GM12801 (cell line): Measurements from ENCODE around the gene JPT2.

Experiments used
- TF ChIP-seq, protein P1 (sequence below): IDR thresholded peaks from one replicate; pipeline ENCODE4 v1.5.1; 2011; ENCODE audit warnings: control low read depth; ENCODE audit not compliant: insufficient read length; ENCODE audit errors: extremely low read depth

The JPT2 gene

DNA sequence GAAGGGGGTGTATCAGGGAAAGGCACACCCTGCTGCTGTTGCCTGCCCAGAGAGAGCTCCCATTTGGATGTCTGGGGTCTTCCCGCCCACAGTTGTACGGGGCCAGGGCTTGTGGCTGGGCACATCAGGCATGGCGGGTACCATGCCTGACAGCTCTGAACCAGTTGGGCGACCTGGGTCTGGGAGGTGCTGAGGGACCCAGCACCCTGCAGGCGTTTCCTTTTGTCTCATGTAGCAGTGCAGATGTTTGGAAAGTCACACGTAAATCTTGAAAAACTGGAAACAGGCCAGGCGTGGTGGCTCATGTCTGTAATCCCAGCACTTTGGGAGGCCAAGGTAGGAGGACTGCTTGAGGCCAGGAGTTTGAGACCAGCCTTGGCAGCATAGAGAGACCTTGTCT, 8.4 kb upstream of the JPT2 start:
- TF ChIP-seq, protein P1, sequence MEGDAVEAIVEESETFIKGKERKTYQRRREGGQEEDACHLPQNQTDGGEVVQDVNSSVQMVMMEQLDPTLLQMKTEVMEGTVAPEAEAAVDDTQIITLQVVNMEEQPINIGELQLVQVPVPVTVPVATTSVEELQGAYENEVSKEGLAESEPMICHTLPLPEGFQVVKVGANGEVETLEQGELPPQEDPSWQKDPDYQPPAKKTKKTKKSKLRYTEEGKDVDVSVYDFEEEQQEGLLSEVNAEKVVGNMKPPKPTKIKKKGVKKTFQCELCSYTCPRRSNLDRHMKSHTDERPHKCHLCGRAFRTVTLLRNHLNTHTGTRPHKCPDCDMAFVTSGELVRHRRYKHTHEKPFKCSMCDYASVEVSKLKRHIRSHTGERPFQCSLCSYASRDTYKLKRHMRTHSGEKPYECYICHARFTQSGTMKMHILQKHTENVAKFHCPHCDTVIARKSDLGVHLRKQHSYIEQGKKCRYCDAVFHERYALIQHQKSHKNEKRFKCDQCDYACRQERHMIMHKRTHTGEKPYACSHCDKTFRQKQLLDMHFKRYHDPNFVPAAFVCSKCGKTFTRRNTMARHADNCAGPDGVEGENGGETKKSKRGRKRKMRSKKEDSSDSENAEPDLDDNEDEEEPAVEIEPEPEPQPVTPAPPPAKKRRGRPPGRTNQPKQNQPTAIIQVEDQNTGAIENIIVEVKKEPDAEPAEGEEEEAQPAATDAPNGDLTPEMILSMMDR = no peak

DNA sequence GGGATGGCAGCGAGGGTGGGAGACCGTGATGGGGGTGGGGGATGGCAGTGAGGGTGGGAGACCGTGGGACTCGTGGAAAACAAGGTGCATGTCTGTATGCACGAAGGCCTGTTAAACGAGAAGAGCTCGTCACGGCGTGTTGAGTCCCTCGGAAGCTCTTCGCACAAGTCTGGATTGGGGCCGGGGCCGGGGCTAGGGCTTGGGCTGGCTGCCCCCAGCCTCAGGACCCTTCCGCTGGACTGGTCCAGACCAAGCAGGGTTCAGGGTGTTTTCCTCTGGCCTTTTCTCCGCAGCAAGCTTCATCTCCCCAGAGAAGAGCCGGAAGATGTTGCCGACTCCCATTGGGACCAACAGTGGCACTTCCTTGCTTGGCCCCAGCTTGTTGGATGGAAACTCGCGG, 7.7 kb upstream of the JPT2 start:
- TF ChIP-seq, protein P1 = no peak

DNA sequence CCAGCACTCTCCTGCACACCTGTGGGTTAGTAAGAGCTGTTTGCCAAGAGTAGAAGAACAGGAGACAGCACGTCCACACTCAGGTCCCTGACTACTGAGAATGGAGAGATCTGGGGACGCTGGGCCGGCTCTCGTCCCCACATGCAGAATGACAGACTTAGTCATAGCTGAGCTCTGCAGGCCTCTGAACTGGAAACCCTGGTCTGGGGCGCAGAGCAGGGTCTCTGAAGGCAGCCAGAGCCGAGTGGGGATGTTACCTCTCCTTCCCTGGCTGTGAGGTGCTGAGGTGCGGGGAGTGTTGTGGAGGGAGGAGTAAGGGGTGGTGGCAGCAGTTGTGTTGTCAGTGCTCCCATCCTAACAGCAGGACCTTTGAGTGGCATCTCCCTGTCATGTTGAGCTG, 7.2 kb upstream of the JPT2 start:
- TF ChIP-seq, protein P1 = no peak

DNA sequence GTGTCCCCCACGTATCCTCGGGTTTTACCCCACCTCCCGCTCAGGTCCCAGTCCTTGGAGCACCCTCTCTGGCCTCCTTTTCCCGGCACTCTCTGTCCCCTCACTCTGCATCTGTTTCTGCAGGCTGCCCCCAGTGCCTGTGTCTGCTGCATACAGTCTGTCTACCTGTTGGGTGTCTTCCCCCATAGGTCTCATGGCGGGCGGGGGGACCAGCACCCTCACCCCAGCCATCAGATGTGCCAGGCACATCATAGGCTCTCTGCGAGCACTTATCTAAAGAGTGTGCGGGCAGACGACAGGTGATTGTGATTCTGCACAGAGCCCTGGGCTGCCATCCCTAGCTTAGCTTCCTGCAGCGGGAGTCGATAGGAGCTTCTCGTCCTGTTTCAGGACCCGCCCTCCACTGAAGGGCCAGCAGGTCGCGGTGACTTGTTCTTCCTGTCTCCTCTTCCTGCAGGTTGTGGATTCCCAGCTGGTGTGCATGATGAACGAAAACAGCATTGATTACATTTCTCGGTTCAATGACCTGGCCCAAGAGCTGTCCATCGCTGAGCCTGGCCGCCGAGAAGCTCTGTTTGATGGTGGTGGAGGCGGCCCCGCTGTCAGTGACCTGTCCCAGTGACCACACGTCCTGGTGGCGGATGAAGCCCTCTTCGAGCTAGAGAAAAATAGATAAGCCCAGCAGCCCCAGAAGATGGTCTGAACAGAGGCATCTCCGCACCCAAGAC, 4.5 kb upstream of the JPT2 start:
- TF ChIP-seq, protein P1 = no peak

DNA sequence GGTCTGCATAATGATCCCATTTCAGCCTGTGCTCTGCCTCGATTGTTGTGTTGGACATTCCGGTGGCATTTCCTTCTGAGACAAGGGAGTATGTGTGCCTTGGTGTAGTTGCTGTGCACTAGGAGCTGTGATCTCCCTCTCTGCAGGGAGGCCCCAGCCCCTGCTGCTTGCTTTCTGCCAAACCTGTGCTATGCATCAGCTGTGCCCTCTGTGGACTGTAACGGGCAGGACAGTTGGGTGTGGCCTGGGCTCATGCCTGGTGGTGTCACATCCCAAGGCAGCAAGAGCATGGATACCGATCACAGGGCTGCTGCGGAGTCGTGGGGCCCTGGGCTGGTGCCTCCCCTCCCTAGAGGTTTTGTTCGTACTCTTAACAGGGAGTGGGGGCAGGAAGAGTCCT, 3.8 kb upstream of the JPT2 start:
- TF ChIP-seq, protein P1 = no peak

DNA sequence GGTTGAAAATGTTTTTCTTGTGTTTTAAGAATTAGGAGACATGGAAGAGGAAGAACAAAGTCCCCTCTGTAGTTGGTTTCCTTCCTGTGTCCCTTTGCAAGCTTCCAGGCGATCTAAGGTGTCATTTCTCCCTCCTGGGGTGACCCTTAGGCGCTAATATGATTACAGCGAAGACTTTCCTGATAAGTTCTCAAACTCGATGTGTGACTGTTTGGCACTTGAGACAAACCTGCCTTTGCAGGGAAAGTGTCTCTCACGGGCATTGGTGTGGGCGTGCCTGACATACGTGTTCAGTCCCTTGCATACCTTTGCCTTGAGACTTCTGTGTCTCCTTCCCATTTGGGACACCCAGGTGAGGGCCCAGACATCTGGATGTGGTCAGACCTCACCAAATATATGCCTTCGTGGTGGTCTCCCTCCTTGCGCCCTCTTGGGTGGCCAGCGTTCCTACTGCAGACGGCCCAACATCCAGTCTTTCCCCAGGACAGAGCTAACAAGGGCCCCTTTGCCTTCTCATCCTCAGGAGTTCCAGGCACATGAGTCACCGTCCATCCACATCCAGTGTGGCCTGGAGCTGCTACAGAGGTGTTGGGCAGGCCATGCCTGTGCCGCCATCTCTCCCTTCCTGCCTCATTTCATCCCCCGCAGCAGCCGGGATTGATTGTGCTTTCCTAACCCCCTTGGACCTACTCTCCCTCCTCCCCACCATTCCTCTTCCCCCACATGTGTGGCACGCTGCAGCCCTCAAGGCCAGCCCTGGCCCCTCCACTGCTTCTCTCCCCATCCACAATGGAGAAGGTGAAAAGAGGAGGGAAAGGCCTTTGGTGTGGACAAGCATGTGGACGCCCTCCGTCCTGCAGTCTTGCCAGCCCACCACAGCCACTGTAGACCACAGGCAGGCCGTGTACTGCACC, 3.1 kb upstream of the JPT2 start:
- TF ChIP-seq, protein P1 = no peak

DNA sequence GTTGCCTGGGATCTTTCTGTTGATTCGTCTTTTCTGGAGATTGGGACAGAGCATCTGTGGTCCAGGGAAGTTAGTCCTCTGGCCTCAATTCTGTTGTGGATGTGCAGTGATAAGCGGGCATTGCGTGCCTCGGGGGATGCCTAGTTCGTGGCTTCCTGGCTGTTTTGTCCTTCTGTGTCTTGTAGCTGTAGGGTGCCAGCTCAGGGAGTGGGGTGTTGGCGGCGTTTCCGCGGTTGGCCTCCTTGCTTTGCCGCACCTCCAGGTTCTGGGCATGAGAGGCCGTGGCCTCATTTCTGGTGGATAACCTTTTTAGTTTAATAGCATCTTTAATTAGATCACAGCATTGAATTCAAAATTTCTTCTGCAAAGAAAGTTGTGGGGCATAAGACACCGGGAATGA, 1.4 kb upstream of the JPT2 start:
- TF ChIP-seq, protein P1 = no peak
